Measurements from ENCODE around the gene TTLL12. TPM values are rescaled to one million over a fixed set of nuclear protein-coding genes. Genes with fewer than 3 reads are reported as not detected.

The TTLL12 gene
- total RNA-seq, 1 donor from 2014 or later: 15.1 TPM

DNA sequence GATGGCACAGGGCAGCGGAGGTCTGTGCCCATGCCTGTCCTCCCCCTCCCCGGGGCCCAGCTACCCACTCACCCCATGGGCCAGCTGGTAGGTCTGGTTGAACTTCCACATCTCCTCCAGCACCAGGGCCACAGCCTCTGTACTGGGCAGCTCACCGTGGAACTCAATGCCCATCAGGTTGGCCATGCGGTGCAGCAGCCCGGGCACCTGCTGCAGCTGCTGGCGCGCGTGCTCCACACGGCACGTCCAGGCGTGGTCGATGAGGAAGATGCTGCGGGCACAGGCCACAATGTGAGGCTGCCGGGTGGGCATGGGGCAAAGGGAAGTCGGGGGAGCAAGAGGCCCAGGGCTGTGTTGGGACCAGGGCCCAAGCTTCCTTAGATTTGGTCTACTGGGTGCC lies 6.3 kb downstream of the TTLL12 start:
- Mint-ChIP-seq H3K27me3 (ENCODE audit: unreplicated experiment) (no peaks in the 10 kb centered on the region), H3K4me1 (ENCODE audit: unreplicated experiment) (peaks cover 11% of the 10 kb centered on the region), H3K4me3 (ENCODE audit: unreplicated experiment) (no peak overlapping the region), H3K36me3 (ENCODE audit: low read depth, unreplicated experiment) (peaks cover 9% of the 10 kb centered on the region), H3K9me3 (ENCODE audit: unreplicated experiment) (no peaks in the 10 kb centered on the region), H3K27ac (ENCODE audit: unreplicated experiment) (no peak overlapping the region)
- no peak for DNase-seq (ENCODE audit: low spot score)
- TF ChIP-seq, protein P1, sequence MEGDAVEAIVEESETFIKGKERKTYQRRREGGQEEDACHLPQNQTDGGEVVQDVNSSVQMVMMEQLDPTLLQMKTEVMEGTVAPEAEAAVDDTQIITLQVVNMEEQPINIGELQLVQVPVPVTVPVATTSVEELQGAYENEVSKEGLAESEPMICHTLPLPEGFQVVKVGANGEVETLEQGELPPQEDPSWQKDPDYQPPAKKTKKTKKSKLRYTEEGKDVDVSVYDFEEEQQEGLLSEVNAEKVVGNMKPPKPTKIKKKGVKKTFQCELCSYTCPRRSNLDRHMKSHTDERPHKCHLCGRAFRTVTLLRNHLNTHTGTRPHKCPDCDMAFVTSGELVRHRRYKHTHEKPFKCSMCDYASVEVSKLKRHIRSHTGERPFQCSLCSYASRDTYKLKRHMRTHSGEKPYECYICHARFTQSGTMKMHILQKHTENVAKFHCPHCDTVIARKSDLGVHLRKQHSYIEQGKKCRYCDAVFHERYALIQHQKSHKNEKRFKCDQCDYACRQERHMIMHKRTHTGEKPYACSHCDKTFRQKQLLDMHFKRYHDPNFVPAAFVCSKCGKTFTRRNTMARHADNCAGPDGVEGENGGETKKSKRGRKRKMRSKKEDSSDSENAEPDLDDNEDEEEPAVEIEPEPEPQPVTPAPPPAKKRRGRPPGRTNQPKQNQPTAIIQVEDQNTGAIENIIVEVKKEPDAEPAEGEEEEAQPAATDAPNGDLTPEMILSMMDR (IDR thresholded peaks at IDR 0.05; ENCODE audit: unreplicated experiment): no peak

DNA sequence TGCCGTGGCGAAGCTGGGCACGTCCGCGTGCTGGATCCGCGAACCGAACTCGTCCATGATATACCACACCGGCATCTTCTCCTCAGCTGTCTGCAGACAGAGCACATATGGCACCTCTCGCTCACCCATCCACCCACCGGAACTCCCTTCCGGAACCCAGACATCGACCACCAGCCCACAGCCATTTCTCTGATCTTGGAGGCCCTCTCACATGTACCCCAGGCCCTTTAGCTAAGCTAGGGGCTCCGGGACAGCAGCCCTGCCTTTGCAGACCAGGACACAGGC lies 7.1 kb downstream of the TTLL12 start:
- Mint-ChIP-seq H3K27ac (ENCODE audit: unreplicated experiment) (no peak overlapping the region), H3K4me3 (ENCODE audit: unreplicated experiment) (no peak overlapping the region), H3K36me3 (ENCODE audit: low read depth, unreplicated experiment) (peaks cover 9% of the 10 kb centered on the region)

DNA sequence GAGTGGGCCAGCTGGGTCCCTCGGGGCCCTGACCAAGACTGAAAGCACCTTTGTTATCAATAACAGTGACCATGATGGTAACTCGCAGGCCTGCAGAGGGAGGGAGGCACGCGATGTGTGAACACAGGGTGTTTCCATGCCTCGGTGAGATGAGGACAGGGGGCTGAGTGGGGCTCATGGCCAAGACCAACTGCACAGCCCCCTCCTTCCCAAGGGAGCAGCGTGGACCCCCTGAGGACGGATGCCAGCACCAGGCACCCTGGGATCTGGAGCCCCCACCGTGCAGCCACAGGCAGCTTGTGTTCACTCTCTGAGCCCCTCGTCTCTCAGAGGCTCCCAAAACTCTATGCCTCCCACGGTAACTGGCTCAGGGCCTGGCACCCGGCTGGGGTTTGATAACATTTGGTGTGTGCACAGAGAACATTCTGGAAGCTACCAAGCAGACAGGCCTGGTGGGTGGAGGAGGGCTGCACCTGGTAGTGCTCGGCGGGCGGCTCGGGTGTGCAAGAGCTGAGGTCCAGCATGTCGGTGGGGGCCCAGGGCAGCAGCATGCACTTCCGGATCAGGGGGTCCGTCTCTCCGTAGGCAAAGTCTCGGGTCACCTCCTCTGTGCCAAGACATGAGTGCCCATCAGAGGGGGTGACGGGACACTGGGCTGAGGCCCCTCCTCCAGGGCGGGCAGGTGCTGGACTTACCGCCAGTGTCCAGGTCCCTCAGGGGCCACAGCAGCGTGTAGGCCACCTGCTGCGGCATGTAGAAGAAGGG lies 7.6 kb downstream of the TTLL12 start:
- no peaks in the 10 kb centered on the region for H3K27me3 Mint-ChIP-seq (ENCODE audit: unreplicated experiment)
- DNase-seq (ENCODE audit: low spot score): no peak
- H3K4me1 Mint-ChIP-seq (ENCODE audit: unreplicated experiment): peaks cover 11% of the 10 kb centered on the region
- TF ChIP-seq, protein P1 (IDR thresholded peaks at IDR 0.05; ENCODE audit: unreplicated experiment): no peak
- H3K4me3 Mint-ChIP-seq (ENCODE audit: unreplicated experiment): no peak overlapping the region
- no peaks in the 10 kb centered on the region for H3K9me3 Mint-ChIP-seq (ENCODE audit: unreplicated experiment)
- H3K27ac Mint-ChIP-seq (ENCODE audit: unreplicated experiment): no peak overlapping the region
- peaks cover 9% of the 10 kb centered on the region for H3K36me3 Mint-ChIP-seq (ENCODE audit: low read depth, unreplicated experiment)

More for the DNA sequence above, 7.1 kb downstream of the TTLL12 start:
- Mint-ChIP-seq H3K9me3 (ENCODE audit: unreplicated experiment) (no peaks in the 10 kb centered on the region), H3K27me3 (ENCODE audit: unreplicated experiment) (no peaks in the 10 kb centered on the region), H3K4me1 (ENCODE audit: unreplicated experiment) (peaks cover 11% of the 10 kb centered on the region)
- TF ChIP-seq, protein P1 (IDR thresholded peaks at IDR 0.05; ENCODE audit: unreplicated experiment): no peak
- no peak for DNase-seq (ENCODE audit: low spot score)

DNA sequence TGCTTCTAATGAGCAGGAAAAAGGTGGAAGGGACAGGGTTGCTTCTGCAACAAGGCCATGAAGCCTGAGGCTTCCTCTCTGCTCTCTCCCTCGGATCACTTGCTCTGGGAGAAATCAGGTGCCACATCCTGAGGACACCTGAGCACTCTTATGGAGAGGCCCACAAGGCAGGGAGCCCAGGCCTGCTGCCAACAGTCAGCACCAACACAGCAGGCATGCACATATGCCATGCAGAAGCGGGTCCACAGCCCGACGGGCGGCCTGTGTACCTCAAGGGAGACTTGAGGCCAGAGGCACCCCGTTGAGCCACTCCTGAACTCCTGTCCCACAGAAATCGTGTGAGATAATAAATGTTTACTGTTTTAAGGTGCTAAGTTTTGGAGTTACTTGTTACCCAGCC lies 9.5 kb downstream of the TTLL12 start:
- Mint-ChIP-seq H3K4me1 (ENCODE audit: unreplicated experiment) (peaks cover 5% of the 10 kb centered on the region), H3K9me3 (ENCODE audit: unreplicated experiment) (no peaks in the 10 kb centered on the region), H3K36me3 (ENCODE audit: low read depth, unreplicated experiment) (peaks cover 12% of the 10 kb centered on the region), H3K27me3 (ENCODE audit: unreplicated experiment) (no peaks in the 10 kb centered on the region), H3K4me3 (ENCODE audit: unreplicated experiment) (no peak overlapping the region), H3K27ac (ENCODE audit: unreplicated experiment) (no peak overlapping the region)
- TF ChIP-seq, protein P1 (IDR thresholded peaks at IDR 0.05; ENCODE audit: unreplicated experiment): no peak
- DNase-seq (ENCODE audit: low spot score): no peak

DNA sequence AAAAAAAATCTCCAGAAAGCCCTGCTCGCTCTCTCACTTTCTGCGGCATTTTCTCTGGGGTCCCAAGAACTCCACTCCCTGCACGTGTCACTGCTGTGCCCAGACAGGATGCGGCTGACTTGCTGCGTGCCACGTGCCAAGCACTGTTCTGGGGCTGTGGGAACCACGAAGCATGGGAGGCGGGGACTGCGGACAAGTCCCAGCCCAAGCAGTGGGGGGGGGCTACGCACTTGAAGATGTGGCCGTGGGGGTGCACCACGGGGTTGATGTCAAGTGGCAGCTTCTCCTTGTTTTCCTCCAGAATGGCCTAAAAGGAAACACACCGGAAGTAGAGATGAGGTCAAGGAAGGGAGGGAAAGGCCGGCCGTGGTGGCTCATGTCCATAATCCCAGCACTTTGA lies 10.8 kb downstream of the TTLL12 start:
- H3K4me3 Mint-ChIP-seq (ENCODE audit: unreplicated experiment): no peak overlapping the region
- peaks cover 7% of the 10 kb centered on the region for H3K4me1 Mint-ChIP-seq (ENCODE audit: unreplicated experiment)
- H3K27ac Mint-ChIP-seq (ENCODE audit: unreplicated experiment): no peak overlapping the region
- H3K36me3 Mint-ChIP-seq (ENCODE audit: low read depth, unreplicated experiment): peaks cover 12% of the 10 kb centered on the region
- no peaks in the 10 kb centered on the region for H3K27me3 Mint-ChIP-seq (ENCODE audit: unreplicated experiment)
- TF ChIP-seq, protein P1 (IDR thresholded peaks at IDR 0.05; ENCODE audit: unreplicated experiment): no peak
- DNase-seq (ENCODE audit: low spot score): no peak
- no peaks in the 10 kb centered on the region for H3K9me3 Mint-ChIP-seq (ENCODE audit: unreplicated experiment)

All from endothelial cell (in vitro differentiated cells).